Hepatocyte (in vitro differentiated cells): Measurements from ENCODE around the gene KCNMA1. TPM values are rescaled to one million over a fixed set of nuclear protein-coding genes. Genes with fewer than 3 reads are reported as not detected.

Experiments used
- DNase-seq: peaks from one replicate; pipeline ENCODE4 v3.0.0-alpha.2; 2016; ENCODE audit warnings: low spot score
- H2AFZ ChIP-seq: fragments of 200-600 bp; sonication (generic); 2 replicates; pipeline ENCODE4 v1.6.0; 2016; ENCODE audit warnings: antibody characterized with exemption, mild to moderate bottlenecking
- H3K27ac ChIP-seq: fragments of 200-600 bp; sonication (generic); 2 replicates; pipeline ENCODE4 v1.5.1; 2016; ENCODE audit warnings: mild to moderate bottlenecking
- H3K27me3 ChIP-seq: fragments of 200-600 bp; sonication (generic); 2 replicates; pipeline ENCODE4 v1.6.1; 2016
- H3K36me3 ChIP-seq: fragments of 200-600 bp; sonication (generic); replicated peaks from 2 replicates; pipeline ENCODE4 v1.5.1; 2016; ENCODE audit warnings: low read depth; ENCODE audit not compliant: insufficient read depth
- H3K4me1 ChIP-seq: fragments of 200-600 bp; sonication (generic); 2 replicates; pipeline ENCODE4 v1.5.1; 2016; ENCODE audit warnings: mild to moderate bottlenecking, moderate library complexity; ENCODE audit not compliant: insufficient read depth
- H3K4me2 ChIP-seq: fragments of 200-600 bp; sonication (generic); 2 replicates; pipeline ENCODE4 v1.6.0; 2016
- H3K4me3 ChIP-seq: fragments of 200-600 bp; sonication (generic); 2 replicates; pipeline ENCODE4 v1.5.1; 2016; ENCODE audit warnings: mild to moderate bottlenecking
- H3K79me2 ChIP-seq: fragments of 200-600 bp; sonication (generic); 2 replicates; pipeline ENCODE4 v1.6.0; 2017; ENCODE audit warnings: mild to moderate bottlenecking
- H3K9me2 ChIP-seq: fragments of 200-600 bp; sonication (generic); replicated peaks from 2 replicates; pipeline ENCODE4 v1.6.0; 2017; ENCODE audit warnings: mild to moderate bottlenecking; ENCODE audit not compliant: insufficient read depth
- H3K9me3 ChIP-seq: fragments of 200-600 bp; sonication (generic); 2 replicates; pipeline ENCODE4 v1.5.1; 2016; ENCODE audit warnings: low read depth, mild to moderate bottlenecking
- H4K20me1 ChIP-seq: fragments of 200-600 bp; sonication (generic); 2 replicates; pipeline ENCODE4 v1.6.0; 2016; ENCODE audit warnings: mild to moderate bottlenecking; ENCODE audit not compliant: insufficient read depth, poor library complexity, severe bottlenecking
- EZH2 ChIP-seq: fragments of 200-600 bp; sonication (generic); IDR thresholded peaks from 2 replicates; pipeline ENCODE4 v1.6.1; 2016; ENCODE audit warnings: antibody characterized with exemption, mild to moderate bottlenecking, borderline replicate concordance
- EZH2phosphoT487 ChIP-seq: fragments of 200-600 bp; sonication (generic); IDR thresholded peaks from one replicate; pipeline ENCODE4 v1.6.1; 2018; ENCODE audit warnings: antibody characterized with exemption, mild to moderate bottlenecking, low read depth, moderate library complexity; ENCODE audit not compliant: unreplicated experiment, severe bottlenecking
- WGBS: methylation state at CpG from one replicate; pipeline ENCODE4 v1.1.6; 2016; ENCODE audit warnings: low lambda C conversion rate; ENCODE audit errors: missing lambda C conversion rate; 5-methylcytosine and 5-hydroxymethylcytosine counted together
- polyA plus RNA-seq: library from polyadenylated mRNA; unstranded; fragments of >200 nt; fragmentation: Nextera tagmentation; extraction: Ambion mirVana; gene quantifications from 2 replicates; pipeline ENCODE4 v1.2.1, GENCODE V29; 2016
- total RNA-seq: library from RNA; depleted of rRNA; stranded (reverse); fragments of >200 nt; gene quantifications from 2 replicates; pipeline ENCODE4 v1.2.3, GENCODE V29; 2014
- TF ChIP-seq, protein P1 (sequence below): fragments of 200-600 bp; sonication (generic); IDR thresholded peaks from 2 replicates; pipeline ENCODE4 v1.5.1; 2016; ENCODE audit warnings: antibody characterized with exemption, mild to moderate bottlenecking; ENCODE audit not compliant: poor library complexity

Gene KCNMA1
- total and polyA plus RNA-seq, 2 experiments from 2014 or later: 42.6 to 73.3 TPM

DNA sequence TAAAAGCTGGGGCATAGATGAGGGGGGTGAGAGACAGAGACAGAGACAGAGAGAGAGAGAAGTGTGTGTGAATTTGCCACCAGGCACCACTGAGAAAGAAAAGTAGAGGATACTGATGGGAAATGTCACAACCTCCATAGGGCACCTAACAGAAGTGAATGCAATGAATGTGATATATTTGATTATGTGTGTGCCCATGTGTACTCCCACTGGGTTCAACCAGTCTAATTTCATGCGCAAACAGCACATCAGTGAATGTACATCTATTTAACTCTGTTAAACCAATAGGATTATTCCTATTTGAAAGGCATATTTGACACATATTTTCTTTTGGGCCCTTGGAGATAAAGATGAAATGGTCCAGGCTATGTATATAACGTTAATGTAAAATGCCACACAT is 241.3 kb downstream of the KCNMA1 start:
- Histone ChIP-seq H2AFZ (no peak overlapping the region), H3K36me3 (no peaks in the 10 kb centered on the region), H3K27ac (no peak overlapping the region), H3K4me1 (peaks cover 5% of the 10 kb centered on the region), H3K4me2 (no peak overlapping the region), H4K20me1 (no peaks in the 10 kb centered on the region), H3K4me3 (no peak overlapping the region), H3K9me2 (no peaks in the 10 kb centered on the region), H3K9me3 (no peaks in the 10 kb centered on the region), H3K79me2 (peaks cover under 1% of the 10 kb centered on the region), H3K27me3 (no peaks in the 10 kb centered on the region)
- DNase-seq: no peak
- WGBS: 95% methylated on average over 2 of the region's 2 CpGs
- no peak for TF ChIP-seq EZH2
- TF ChIP-seq EZH2phosphoT487: no peak
- TF ChIP-seq, protein P1, sequence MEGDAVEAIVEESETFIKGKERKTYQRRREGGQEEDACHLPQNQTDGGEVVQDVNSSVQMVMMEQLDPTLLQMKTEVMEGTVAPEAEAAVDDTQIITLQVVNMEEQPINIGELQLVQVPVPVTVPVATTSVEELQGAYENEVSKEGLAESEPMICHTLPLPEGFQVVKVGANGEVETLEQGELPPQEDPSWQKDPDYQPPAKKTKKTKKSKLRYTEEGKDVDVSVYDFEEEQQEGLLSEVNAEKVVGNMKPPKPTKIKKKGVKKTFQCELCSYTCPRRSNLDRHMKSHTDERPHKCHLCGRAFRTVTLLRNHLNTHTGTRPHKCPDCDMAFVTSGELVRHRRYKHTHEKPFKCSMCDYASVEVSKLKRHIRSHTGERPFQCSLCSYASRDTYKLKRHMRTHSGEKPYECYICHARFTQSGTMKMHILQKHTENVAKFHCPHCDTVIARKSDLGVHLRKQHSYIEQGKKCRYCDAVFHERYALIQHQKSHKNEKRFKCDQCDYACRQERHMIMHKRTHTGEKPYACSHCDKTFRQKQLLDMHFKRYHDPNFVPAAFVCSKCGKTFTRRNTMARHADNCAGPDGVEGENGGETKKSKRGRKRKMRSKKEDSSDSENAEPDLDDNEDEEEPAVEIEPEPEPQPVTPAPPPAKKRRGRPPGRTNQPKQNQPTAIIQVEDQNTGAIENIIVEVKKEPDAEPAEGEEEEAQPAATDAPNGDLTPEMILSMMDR: no peak

DNA sequence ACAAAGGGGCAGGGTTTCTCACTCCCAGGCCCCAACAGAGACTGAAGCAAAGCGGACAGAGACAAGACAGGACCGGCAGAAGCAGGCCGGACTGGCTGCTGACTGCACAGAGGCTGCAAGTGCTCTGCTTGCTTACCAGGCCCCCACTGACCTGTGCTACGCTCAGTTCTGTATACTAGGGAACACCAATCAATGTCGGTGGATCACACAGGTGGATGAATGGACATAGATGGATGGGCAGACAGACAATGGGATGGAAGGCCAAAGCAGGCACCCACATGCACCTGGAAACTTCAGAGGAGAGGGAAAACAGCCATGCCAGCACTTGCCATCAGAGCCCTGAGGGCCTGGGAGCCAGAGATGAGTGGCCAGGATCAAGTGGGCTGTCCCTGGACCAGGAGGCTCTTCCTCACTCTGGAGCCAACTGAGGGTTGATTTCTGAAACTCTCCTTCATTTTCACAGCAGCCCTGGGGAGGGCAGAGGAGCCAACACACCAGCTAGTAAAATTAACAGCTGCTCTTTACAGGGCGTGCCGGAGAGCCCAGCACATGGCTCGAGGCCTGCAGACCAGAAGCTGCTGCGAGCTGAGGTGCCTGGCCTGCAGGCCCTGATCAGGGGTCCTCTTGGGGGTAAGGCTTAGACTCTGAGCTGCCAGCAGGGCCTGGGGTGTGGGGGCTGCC is 243.6 kb downstream of the KCNMA1 start:
- Histone ChIP-seq H4K20me1 (no peaks in the 10 kb centered on the region), H3K9me2 (no peaks in the 10 kb centered on the region), H3K79me2 (peaks cover 3% of the 10 kb centered on the region), H3K4me2 (no peak overlapping the region), H3K9me3 (no peaks in the 10 kb centered on the region), H3K27ac (no peak overlapping the region), H2AFZ (no peak overlapping the region), H3K27me3 (no peaks in the 10 kb centered on the region), H3K4me1 (peaks cover 18% of the 10 kb centered on the region), H3K36me3 (no peaks in the 10 kb centered on the region), H3K4me3 (no peak overlapping the region)
- TF ChIP-seq, protein P1: no peak
- TF ChIP-seq EZH2phosphoT487: no peak
- TF ChIP-seq EZH2: no peak
- WGBS: 76% methylated on average over 9 of the region's 9 CpGs
- DNase-seq: no peak

DNA sequence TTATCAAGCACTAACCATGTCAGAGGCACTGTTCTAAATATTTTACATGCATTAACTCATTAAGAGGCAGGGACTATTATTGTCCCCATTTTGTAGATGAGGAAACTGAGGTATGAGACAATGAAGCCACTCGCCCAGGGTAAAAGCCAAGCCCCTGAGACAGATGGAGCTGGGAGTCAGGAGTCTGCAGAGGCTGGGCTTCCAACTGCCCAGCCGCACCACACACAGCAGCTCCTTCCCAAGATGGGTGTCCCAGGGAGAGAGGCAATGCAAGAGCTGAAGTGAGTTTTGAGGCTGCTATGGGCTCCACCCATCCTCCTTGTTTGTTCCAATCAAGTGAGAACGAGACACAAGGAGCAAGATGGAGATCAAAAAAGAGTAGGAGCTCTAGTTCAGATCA is 244.2 kb downstream of the KCNMA1 start:
- no peak overlapping the region for H3K4me2 ChIP-seq
- no peak for TF ChIP-seq EZH2phosphoT487
- no peak for TF ChIP-seq EZH2
- TF ChIP-seq, protein P1: no peak
- H3K4me3 ChIP-seq: no peak overlapping the region
- peaks cover 3% of the 10 kb centered on the region for H3K79me2 ChIP-seq
- H3K36me3 ChIP-seq: no peaks in the 10 kb centered on the region
- no peak overlapping the region for H2AFZ ChIP-seq
- WGBS: 94% methylated on average over 3 of the region's 3 CpGs
- H3K27me3 ChIP-seq: no peaks in the 10 kb centered on the region
- no peak overlapping the region for H3K27ac ChIP-seq
- no peaks in the 10 kb centered on the region for H3K9me2 ChIP-seq
- H3K9me3 ChIP-seq: no peaks in the 10 kb centered on the region
- no peaks in the 10 kb centered on the region for H4K20me1 ChIP-seq
- DNase-seq: no peak
- peaks cover 19% of the 10 kb centered on the region for H3K4me1 ChIP-seq
